Gastrocnemius medialis (tissue), 4 donors: ENCODE results near the gene FSD2.

Experiments
- CTCF ChIP-seq, 5 experiments: fragments of 450-650 bp in 3 of 5; fragments of 200-600 bp in 2 of 5; sonication (generic) in 2 of 5; IDR thresholded peaks in 4 of 5; conservative IDR thresholded peaks in 1 of 5; 1 replicate in 4 of 5; 2 replicates in 1 of 5; pipeline ENCODE4 v1.5.1; 2016 to 2019; ENCODE audit warnings: antibody characterized with exemption in 5 of 5, mild to moderate bottlenecking in 3 of 5, moderate library complexity in 3 of 5
- POLR2A ChIP-seq, 2 donors: fragments of 450-650 bp; IDR thresholded peaks; one replicate each; pipeline ENCODE4 v1.6.1; 2017; ENCODE audit warnings: antibody characterized with exemption in 2 of 2, mild to moderate bottlenecking in 2 of 2, moderate library complexity in 2 of 2

DNA sequence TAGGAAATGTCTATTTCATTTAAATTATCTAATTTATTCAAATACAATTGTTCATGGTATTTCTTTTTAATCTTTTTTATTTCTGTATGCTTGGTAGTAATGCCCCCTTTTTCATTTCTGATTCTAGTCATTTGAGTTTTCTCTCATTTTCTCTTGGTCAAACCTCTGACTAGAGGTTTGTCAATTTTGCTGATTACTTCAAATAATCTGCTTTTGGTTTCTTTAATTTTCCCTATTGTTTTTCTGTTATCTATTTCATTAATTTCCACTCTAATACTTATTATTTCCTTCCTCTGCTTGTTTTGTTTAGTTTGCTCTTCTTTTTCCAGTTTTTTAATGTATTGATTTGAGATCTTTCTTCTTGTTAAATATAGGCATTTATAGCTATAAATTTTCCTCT, 12.1 kb downstream of the FSD2 start:
- TF ChIP-seq CTCF (IDR thresholded peaks at IDR 0.05 in 4 of 5, conservative IDR thresholded peaks at IDR 0.05 in 1 of 5) (no peak), POLR2A (IDR thresholded peaks at IDR 0.05) (no peak)
